Esophagus muscularis mucosa (tissue), 4 donors: ENCODE results near the gene NRXN3.

Source experiments
- EP300 ChIP-seq: sonication (generic); formaldehyde crosslinking; IDR thresholded peaks from one replicate; pipeline ENCODE4 v1.6.1; 2017; ENCODE audit warnings: antibody characterized with exemption
- POLR2A ChIP-seq: fragments of 450-650 bp; IDR thresholded peaks from one replicate; pipeline ENCODE4 v1.6.1; 2017; ENCODE audit warnings: antibody characterized with exemption, moderate library complexity, mild to moderate bottlenecking, low read depth
- POLR2AphosphoS5 ChIP-seq, 2 donors: sonication (generic); formaldehyde crosslinking; IDR thresholded peaks; one replicate each; pipeline ENCODE4 v1.6.1; 2017; ENCODE audit warnings: antibody characterized with exemption in 2 of 2
- TF ChIP-seq, protein P1 (sequence below), 3 experiments: fragments of 200-600 bp in 2 of 3; fragments of 450-650 bp in 1 of 3; sonication (generic) in 2 of 3; IDR thresholded peaks; one replicate each; pipeline ENCODE4 v1.5.1; 2017 to 2019; ENCODE audit warnings: antibody characterized with exemption in 3 of 3, mild to moderate bottlenecking in 2 of 3, moderate library complexity in 1 of 3

DNA sequence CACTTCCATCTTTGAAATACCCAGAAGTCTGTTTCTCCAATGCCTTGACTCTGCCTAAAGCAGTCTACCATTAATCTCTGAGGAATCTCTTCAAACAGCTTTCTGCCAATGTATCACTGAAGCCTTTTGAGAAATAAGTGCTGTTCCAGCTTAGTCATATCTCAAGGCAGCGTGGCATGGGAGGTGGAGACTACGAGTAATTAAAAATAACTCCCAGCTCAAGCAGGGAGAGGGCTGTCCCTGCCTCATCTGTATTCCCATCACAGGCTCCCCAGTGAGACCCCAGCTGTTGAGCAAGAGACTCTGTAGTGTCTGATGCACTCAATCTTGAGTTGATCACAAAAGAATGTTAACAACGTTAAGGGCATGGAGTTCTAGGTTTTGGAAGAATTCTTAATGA lies 1340.5 kb downstream of the NRXN3 start:
- TF ChIP-seq EP300 (no peak), POLR2AphosphoS5 (IDR thresholded peaks at IDR 0.05) (no peak), POLR2A (no peak)
- TF ChIP-seq, protein P1, sequence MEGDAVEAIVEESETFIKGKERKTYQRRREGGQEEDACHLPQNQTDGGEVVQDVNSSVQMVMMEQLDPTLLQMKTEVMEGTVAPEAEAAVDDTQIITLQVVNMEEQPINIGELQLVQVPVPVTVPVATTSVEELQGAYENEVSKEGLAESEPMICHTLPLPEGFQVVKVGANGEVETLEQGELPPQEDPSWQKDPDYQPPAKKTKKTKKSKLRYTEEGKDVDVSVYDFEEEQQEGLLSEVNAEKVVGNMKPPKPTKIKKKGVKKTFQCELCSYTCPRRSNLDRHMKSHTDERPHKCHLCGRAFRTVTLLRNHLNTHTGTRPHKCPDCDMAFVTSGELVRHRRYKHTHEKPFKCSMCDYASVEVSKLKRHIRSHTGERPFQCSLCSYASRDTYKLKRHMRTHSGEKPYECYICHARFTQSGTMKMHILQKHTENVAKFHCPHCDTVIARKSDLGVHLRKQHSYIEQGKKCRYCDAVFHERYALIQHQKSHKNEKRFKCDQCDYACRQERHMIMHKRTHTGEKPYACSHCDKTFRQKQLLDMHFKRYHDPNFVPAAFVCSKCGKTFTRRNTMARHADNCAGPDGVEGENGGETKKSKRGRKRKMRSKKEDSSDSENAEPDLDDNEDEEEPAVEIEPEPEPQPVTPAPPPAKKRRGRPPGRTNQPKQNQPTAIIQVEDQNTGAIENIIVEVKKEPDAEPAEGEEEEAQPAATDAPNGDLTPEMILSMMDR (IDR thresholded peaks at IDR 0.05): no peak
